ENCODE results near the gene SUSD3. TPM values are rescaled to one million over a fixed set of nuclear protein-coding genes. Genes with fewer than 3 reads are reported as not detected.
A peak's percentile ranks its signal among the peaks of the same experiment; 100 is the strongest.

SUSD3 gene
- total RNA-seq, 1 donor: 0.09 TPM

DNA sequence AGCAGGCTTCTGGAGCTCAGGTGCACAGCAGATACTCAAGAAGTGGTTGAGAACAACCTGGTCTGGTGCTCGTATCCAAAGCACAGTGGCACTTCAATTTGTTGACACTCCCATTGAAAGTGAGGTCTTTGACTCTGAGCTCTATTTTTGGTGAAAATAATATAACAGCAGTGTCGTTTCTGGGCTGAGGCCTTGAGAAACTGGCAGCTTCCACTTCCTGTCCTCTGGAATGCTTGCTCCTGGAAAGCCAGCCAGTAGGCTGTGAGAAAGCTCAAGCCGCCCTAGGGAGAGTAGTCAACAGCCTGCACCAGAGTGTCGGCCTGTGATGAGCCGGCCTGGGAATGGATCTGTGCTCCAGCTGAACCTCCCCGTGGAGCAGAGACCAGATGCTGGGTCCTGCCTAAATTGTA, 6.8 kb upstream of the SUSD3 start:
- DNase-seq (ENCODE audit: low read depth): peak; percentile 68

DNA sequence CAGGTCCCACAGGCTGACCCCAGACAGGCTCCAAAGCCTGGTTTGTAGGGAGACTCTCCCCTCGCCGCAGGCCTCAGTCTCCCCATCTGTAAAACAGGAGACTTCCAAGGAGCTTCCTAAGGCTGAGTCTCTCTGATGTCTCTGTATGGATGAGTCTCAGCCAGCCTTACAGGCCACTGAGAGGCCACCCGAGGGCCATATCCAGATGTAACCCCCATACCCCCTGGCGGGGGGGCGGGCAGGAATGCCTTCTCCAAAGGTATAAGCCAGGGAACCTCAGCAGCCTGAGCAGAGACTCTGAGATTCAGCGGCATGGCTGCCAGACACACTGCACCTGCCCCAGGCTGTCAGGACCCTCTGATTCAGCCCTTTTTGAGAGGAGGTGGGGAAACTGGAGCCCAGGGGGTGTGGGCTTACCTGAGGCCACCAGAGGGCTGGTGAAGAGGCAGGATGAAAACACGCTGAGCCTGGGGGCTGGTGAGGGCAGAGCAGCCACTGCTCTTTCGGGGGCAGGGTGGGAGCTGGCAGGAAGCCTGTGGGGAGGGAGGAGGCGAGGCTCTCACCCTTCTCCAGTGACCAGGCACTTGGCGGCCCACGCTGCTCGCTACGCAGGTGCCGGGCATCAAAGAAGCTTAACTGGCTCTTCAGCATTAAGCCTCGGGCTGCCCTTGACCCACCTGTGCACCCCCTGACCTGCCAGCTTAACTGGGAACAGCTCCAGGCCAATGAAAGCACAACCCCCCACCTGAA, 5.5 kb upstream of the SUSD3 start:
- TF ChIP-seq, protein P1, sequence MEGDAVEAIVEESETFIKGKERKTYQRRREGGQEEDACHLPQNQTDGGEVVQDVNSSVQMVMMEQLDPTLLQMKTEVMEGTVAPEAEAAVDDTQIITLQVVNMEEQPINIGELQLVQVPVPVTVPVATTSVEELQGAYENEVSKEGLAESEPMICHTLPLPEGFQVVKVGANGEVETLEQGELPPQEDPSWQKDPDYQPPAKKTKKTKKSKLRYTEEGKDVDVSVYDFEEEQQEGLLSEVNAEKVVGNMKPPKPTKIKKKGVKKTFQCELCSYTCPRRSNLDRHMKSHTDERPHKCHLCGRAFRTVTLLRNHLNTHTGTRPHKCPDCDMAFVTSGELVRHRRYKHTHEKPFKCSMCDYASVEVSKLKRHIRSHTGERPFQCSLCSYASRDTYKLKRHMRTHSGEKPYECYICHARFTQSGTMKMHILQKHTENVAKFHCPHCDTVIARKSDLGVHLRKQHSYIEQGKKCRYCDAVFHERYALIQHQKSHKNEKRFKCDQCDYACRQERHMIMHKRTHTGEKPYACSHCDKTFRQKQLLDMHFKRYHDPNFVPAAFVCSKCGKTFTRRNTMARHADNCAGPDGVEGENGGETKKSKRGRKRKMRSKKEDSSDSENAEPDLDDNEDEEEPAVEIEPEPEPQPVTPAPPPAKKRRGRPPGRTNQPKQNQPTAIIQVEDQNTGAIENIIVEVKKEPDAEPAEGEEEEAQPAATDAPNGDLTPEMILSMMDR (IDR thresholded peaks at IDR 0.05; ENCODE audit: insufficient read depth, low read length): no peak
- DNase-seq (ENCODE audit: low read depth): no peak
- H3K4me3 ChIP-seq (ENCODE audit: low read depth, low read length): no peak overlapping the region

More for the DNA sequence above, 6.8 kb upstream of the SUSD3 start:
- no peak overlapping the region for H3K4me3 ChIP-seq (ENCODE audit: low read depth, low read length)
- TF ChIP-seq, protein P1 (IDR thresholded peaks at IDR 0.05; ENCODE audit: insufficient read depth, low read length): no peak

DNA sequence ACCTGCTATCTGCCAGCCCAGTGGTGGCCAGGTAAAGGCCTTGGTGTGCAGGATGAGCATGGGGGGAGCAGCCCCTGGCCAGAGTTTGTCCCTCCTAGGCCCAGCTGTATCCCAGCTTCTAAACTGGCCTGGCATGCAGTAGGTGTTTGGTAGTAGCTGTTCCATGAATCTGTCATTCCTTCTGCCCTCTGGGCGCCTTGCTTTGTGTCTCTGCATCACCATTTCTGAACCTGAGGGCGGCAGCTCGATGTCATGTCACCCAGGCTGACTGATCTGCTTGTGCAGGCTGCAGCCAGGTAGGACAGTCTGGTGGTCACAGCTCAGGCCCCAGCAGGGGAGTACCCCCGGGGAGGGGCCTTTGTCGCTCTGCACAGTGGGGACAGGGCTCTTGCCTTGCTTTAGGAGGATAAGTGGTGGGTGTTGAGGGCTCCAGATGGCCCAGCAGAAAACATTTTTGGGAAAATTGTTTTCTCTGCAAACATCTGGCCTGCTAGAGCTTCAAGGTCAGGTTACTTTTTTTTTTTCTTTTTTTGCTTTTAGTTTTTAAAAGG, 4.6 kb upstream of the SUSD3 start:
- H3K4me3 ChIP-seq (ENCODE audit: low read depth, low read length): no peak overlapping the region
- DNase-seq (ENCODE audit: low read depth): no peak
- TF ChIP-seq, protein P1 (IDR thresholded peaks at IDR 0.05; ENCODE audit: insufficient read depth, low read length): no peak

DNA sequence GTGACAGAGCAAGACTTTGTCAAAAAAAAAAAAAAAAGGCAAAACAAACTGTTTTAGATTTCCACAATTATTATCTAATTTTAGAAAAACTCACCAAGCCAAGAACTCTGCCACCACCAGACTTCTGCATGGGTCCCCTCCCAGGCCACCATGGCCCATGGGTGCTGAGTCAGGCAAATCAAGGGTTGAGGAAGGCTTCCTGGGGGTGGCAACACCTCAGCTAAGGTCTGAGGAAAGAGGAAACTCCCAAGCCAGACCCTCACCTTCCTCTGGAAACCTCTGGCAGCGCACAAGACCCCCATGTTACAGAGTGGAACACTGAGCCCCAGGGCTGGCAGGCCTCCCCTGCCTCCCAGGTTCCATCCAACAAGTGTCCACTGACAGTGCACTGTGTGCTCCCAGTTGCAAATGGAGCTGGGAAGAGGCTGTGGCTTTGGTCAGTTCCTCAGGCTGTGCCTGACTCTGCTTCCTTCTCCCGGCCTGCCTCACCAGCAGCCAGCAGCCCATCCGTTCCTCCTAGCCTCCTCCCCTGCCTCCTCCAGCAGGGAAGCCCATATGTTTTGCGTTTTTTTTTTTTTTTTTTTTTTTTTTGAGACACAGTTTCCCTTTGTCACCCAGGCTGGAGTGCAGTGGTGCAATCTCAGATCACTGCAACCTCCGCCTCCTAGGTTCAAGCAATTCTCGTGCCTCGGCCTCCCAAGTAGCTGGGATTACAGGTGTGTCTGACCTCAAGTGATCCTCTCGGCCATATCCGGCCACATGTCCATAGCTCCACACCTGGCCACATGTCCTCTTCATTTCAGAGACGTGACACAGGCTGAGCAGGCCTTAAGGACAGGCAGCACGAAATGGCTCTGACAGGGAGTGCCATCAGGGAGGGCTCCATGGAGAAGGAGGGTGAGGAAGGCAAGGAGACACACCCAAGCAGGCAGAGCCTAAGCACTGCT, 3.5 kb upstream of the SUSD3 start:
- DNase-seq (ENCODE audit: low read depth): no peak
- H3K4me3 ChIP-seq (ENCODE audit: low read depth, low read length): no peak overlapping the region
- TF ChIP-seq, protein P1 (IDR thresholded peaks at IDR 0.05; ENCODE audit: insufficient read depth, low read length): no peak

DNA sequence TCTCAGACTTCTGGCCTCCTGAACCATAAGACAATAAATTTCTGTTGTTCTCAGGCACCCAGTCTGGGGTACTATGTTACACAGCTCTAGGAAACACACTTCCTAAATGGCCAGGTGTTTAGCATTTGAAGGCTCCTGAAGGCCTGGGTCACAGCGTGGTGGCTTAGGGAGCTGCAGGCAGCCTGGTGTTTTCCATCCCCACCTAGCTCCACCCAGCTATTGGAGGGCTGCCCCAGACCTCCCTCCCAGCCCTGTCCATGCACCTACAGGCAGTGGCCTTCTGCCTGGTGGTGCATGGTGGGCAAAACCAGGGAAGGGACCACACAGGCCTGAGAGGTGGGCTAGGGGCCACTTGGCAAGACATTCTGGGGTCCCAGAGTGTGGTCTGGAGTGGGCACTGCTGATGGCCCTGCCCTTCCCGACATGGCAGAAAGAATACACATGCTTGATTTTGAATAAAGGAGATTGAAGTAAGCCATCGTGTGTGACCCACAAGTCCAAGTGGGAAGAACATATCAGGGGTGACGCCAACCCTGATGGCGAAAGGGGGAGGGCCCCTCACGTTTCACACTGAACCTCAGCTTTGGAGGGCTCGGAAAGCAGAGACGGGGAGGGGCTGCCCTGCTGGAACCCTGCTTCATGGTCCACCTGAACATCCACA, 1.3 kb upstream of the SUSD3 start:
- H3K4me3 ChIP-seq (ENCODE audit: low read depth, low read length): no peak overlapping the region
- no peak for DNase-seq (ENCODE audit: low read depth)
- TF ChIP-seq, protein P1 (IDR thresholded peaks at IDR 0.05; ENCODE audit: insufficient read depth, low read length): no peak

DNA sequence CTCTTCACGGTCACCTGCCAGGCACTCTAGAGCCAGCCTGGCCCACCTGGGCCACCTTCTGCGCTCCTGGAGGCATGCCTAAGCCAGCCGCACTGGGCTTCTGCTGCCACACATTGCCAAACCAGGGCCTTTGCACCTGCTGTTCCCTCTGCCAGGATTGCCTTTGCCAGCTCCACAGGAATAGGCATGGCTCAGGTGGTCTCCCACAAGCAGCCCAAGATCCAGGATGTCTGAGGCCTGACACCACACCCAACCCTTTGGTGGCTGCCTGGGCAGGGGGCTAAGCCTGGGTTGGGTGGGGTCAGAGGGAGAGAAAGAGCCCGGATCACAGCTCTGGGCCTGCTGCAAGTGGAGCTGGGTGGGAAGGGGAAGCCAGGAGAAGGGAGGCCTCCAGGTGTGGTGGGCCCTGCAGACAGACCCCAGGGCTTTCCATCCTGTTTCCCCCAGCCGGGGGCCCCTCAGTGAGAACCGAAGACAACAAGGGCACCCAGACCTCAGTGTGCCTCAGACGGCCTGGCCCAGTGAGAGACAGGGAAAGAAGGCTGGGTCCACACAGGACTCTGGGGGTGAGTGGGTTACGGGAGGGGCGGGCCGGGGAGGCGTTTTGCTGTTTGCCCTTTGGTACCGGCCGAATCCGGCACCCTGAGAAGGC, 672 bp upstream of the SUSD3 start:
- DNase-seq (ENCODE audit: low read depth): no peak
- TF ChIP-seq, protein P1 (IDR thresholded peaks at IDR 0.05; ENCODE audit: insufficient read depth, low read length): no peak

More for the DNA sequence above, 672 bp upstream of the SUSD3 start:
- no peak overlapping the region for H3K4me3 ChIP-seq (ENCODE audit: low read depth, low read length)

Data from fibroblast of the aortic adventitia (primary cell).